GM12892 (cell line): ENCODE results near the gene ZNF576.

Source experiments
- POLR2A ChIP-seq: IDR thresholded peaks from 2 replicates; pipeline ENCODE4 v1.6.1; 2011; ENCODE audit warnings: low read depth, low read length, control low read depth
- TAF1 ChIP-seq: IDR thresholded peaks from 2 replicates; pipeline ENCODE4 v1.6.1; 2011; ENCODE audit warnings: low read depth, mild to moderate bottlenecking, control low read depth, low read length, borderline replicate concordance

DNA sequence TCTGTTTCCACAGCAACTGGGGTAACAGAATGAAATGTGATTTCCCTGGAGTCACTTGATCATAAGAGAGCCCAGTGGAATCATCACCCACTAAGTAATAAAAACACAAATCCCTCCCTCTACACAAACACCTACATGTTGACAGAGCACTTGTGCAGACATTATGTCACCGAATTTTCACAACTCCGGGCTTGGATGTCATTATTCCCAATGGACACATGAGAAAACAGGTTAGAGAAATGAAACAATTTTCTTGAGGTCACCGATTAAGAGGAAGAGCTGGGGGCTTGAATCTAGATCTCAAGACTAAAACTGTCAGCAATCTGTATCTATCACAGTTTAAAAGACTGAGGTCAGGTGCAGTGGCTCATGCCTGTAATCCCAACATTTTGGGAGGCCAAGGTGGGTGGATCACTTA, 24.2 kb upstream of the ZNF576 start:
- no peak for TF ChIP-seq TAF1
- no peak for TF ChIP-seq POLR2A
